ENCODE measurements around the gene AMIGO2.
"Not testable (repeated sequence)": the region's sequence is repeated elsewhere in the genome, so short reads cannot be mapped to it uniquely, and the experiment has no call there.

The AMIGO2 gene

GRCh38 chr12:47071241-47071852, 8.4 kb downstream of the AMIGO2 start:
- no peak for DNase-seq

- DNase-seq: no peak
Observed at GRCh38 chr12:47070310-47070709, 9.4 kb downstream of the AMIGO2 start.

GRCh38 chr12:47068539-47068938, 11.2 kb downstream of the AMIGO2 start:
- peak; percentile 85 for DNase-seq

- no peak for DNase-seq
Observed at GRCh38 chr12:47067771-47068431, 11.9 kb downstream of the AMIGO2 start.

- no peak for DNase-seq
Observed at GRCh38 chr12:47067176-47067575, 12.6 kb downstream of the AMIGO2 start.

GRCh38 chr12:47066278-47067025, 13.3 kb downstream of the AMIGO2 start:
- no peak for DNase-seq

GRCh38 chr12:47065546-47065945, 14.2 kb downstream of the AMIGO2 start:
- no peak for DNase-seq

- DNase-seq: not testable (repeated sequence)
Observed at GRCh38 chr12:47058640-47059039, 21.1 kb downstream of the AMIGO2 start.

GRCh38 chr12:47056944-47057343, 22.8 kb downstream of the AMIGO2 start:
- DNase-seq: not testable (repeated sequence)

GRCh38 chr12:47055856-47056255, 23.9 kb downstream of the AMIGO2 start:
- DNase-seq: not testable (repeated sequence)

- DNase-seq: no peak
Observed at GRCh38 chr12:47054659-47055058, 25.1 kb downstream of the AMIGO2 start.

- no peak for DNase-seq
Observed at GRCh38 chr12:47053961-47054360, 25.8 kb downstream of the AMIGO2 start.

GRCh38 chr12:47052274-47052673, 27.5 kb downstream of the AMIGO2 start:
- no peak for DNase-seq

GRCh38 chr12:47051291-47051690, 28.5 kb downstream of the AMIGO2 start:
- not testable (repeated sequence) for DNase-seq

GRCh38 chr12:47048541-47048940, 31.2 kb downstream of the AMIGO2 start:
- DNase-seq: no peak

- DNase-seq: no peak
Observed at GRCh38 chr12:47041327-47041726, 38.4 kb downstream of the AMIGO2 start.

GRCh38 chr12:47039756-47040155, 40.0 kb downstream of the AMIGO2 start:
- DNase-seq: no peak

GRCh38 chr12:47039079-47039478, 40.7 kb downstream of the AMIGO2 start:
- no peak for DNase-seq

GRCh38 chr12:47038270-47038748, 41.5 kb downstream of the AMIGO2 start:
- DNase-seq: no peak

GRCh38 chr12:47035484-47035883, 44.3 kb downstream of the AMIGO2 start:
- no peak for DNase-seq

- DNase-seq: no peak
Observed at GRCh38 chr12:47034661-47035060, 45.1 kb downstream of the AMIGO2 start.

- DNase-seq: peak; percentile 61
Observed at GRCh38 chr12:47033789-47034555, 45.8 kb downstream of the AMIGO2 start.

- DNase-seq: no peak
Observed at GRCh38 chr12:47033081-47033480, 46.7 kb downstream of the AMIGO2 start.
